Upper lobe of right lung (tissue), 1 donor: ENCODE measurements around the gene TAX1BP1. TPM values are rescaled to one million over a fixed set of nuclear protein-coding genes. Genes with fewer than 3 reads are reported as not detected.

ENCODE experiments used
- ATAC-seq: fragments of 200-7000 bp; cut with Tn5 transposase; one replicate; pipeline ENCODE4 v1.9.1; 2020; ENCODE audit warnings: mild to moderate bottlenecking, moderate library complexity
- DNase-seq: peaks from one replicate; pipeline ENCODE4 v3.0.0-alpha.2; 2020
- H3K27ac ChIP-seq: fragments of 200-600 bp; one replicate; pipeline ENCODE4 v1.8.0; 2022
- H3K27me3 ChIP-seq: fragments of 200-600 bp; one replicate; pipeline ENCODE4 v1.8.0; 2022; ENCODE audit warnings: mild to moderate bottlenecking
- H3K36me3 ChIP-seq: fragments of 200-600 bp; one replicate; pipeline ENCODE4 v1.8.0; 2022
- H3K4me1 ChIP-seq: fragments of 200-600 bp; one replicate; pipeline ENCODE4 v1.8.0; 2022
- H3K4me3 ChIP-seq: fragments of 200-600 bp; one replicate; pipeline ENCODE4 v1.8.0; 2022; ENCODE audit warnings: mild to moderate bottlenecking
- H3K9me3 ChIP-seq: fragments of 200-600 bp; one replicate; pipeline ENCODE4 v1.8.0; 2022
- CTCF ChIP-seq: fragments of 200-600 bp; IDR thresholded peaks from one replicate; pipeline ENCODE4 v1.8.0; 2022; ENCODE audit warnings: antibody characterized with exemption
- intact Hi-C: fragments of 100-400 bp; cut with DNase I; formaldehyde crosslinking; loops from one replicate; pipeline ENCODE4 v1.11.0; 2022
- total RNA-seq: library from RNA; stranded (reverse); fragmentation: NEBNext Ultra II Directional; extraction: Animal tissue kit (Norgen Biotek cat#: 25700); gene quantifications from one replicate; pipeline ENCODE4 v1.2.1, GENCODE V29; 2021
- donor health status: DM: no; HTN: yes; CAD: no; lungs with severe emphysema.

TAX1BP1 gene
- total RNA-seq, 1 donor from 2014 or later, result 109 TPM

- intact Hi-C loops, result no loop called here
- ATAC-seq (no peak), DNase-seq (no peak)
- no peaks in the 10 kb centered on the region for H3K9me3 ChIP-seq
- H3K27ac ChIP-seq, result no peak overlapping the region
- no peaks in the 10 kb centered on the region for H3K27me3 ChIP-seq
- peaks cover 35% of the 10 kb centered on the region for H3K36me3 ChIP-seq
- H3K4me1 ChIP-seq, result peaks cover 33% of the 10 kb centered on the region
- H3K4me3 ChIP-seq, result no peak overlapping the region
- no peak for TF ChIP-seq CTCF
Observed at GRCh38 chr7:27746978-27747377, 7.0 kb downstream of the TAX1BP1 start.

- ATAC-seq (no peak), DNase-seq (no peak)
- Histone ChIP-seq H3K9me3 (no peaks in the 10 kb centered on the region), H3K27ac (no peak overlapping the region), H3K27me3 (no peaks in the 10 kb centered on the region), H3K36me3 (peaks cover 42% of the 10 kb centered on the region), H3K4me3 (no peak overlapping the region), H3K4me1 (peaks cover 29% of the 10 kb centered on the region)
- intact Hi-C loops, result no loop called here
- TF ChIP-seq CTCF, result no peak
Observed at GRCh38 chr7:27747589-27748368, 7.8 kb downstream of the TAX1BP1 start.

GRCh38 chr7:27750316-27750715 lies 10.4 kb downstream of the TAX1BP1 start:
- DNase-seq (no peak), ATAC-seq (no peak)
- Histone ChIP-seq H3K9me3 (no peaks in the 10 kb centered on the region), H3K4me1 (peaks cover 13% of the 10 kb centered on the region), H3K4me3 (no peak overlapping the region), H3K36me3 (peaks cover 42% of the 10 kb centered on the region), H3K27me3 (no peaks in the 10 kb centered on the region), H3K27ac (no peak overlapping the region)
- intact Hi-C loops, result no loop called here
- no peak for TF ChIP-seq CTCF

GRCh38 chr7:27751888-27752660 lies 12.1 kb downstream of the TAX1BP1 start:
- Histone ChIP-seq H3K4me3 (no peak overlapping the region), H3K9me3 (no peaks in the 10 kb centered on the region), H3K27me3 (no peaks in the 10 kb centered on the region), H3K36me3 (peaks cover 58% of the 10 kb centered on the region), H3K27ac (no peak overlapping the region), H3K4me1 (no peaks in the 10 kb centered on the region)
- no peak for ATAC-seq
- no peak for DNase-seq
- TF ChIP-seq CTCF, result no peak
- intact Hi-C loops, result no loop called here

GRCh38 chr7:27753863-27754262 lies 13.9 kb downstream of the TAX1BP1 start:
- Histone ChIP-seq H3K36me3 (peaks cover 66% of the 10 kb centered on the region), H3K27ac (no peak overlapping the region), H3K9me3 (no peaks in the 10 kb centered on the region), H3K27me3 (no peaks in the 10 kb centered on the region), H3K4me1 (no peaks in the 10 kb centered on the region), H3K4me3 (no peak overlapping the region)
- DNase-seq, result no peak
- ATAC-seq, result no peak
- no peak for TF ChIP-seq CTCF
- intact Hi-C loops, result no loop called here
